Smooth muscle cell (in vitro differentiated cells): ENCODE results near the gene BTG2. TPM values are rescaled to one million over a fixed set of nuclear protein-coding genes. Genes with fewer than 3 reads are reported as not detected.

Source experiments
- DNase-seq: peaks from one replicate; lab custom pipeline; 2025; ENCODE audit not compliant: unreplicated experiment; lab: John Stamatoyannopoulos, UW
- H2AFZ ChIP-seq: fragments of 200-600 bp; sonication (generic); 2 replicates; pipeline ENCODE4 v1.6.0; 2016; ENCODE audit warnings: antibody characterized with exemption, low read depth, mild to moderate bottlenecking
- H3F3A ChIP-seq: fragments of 200-600 bp; sonication (generic); 2 replicates; pipeline ENCODE4 v1.6.0; 2017; ENCODE audit warnings: antibody characterized with exemption, low read depth
- H3K27ac ChIP-seq: fragments of 200-600 bp; sonication (generic); 2 replicates; pipeline ENCODE4 v1.5.1; 2016; ENCODE audit warnings: low read depth, mild to moderate bottlenecking
- H3K27me3 ChIP-seq: fragments of 200-600 bp; sonication (generic); 2 replicates; pipeline ENCODE4 v1.6.1; 2016; ENCODE audit warnings: low read depth, mild to moderate bottlenecking
- H3K36me3 ChIP-seq: fragments of 200-600 bp; sonication (generic); 2 replicates; pipeline ENCODE4 v1.5.1; 2016; ENCODE audit warnings: low read depth
- H3K4me1 ChIP-seq: fragments of 200-600 bp; sonication (generic); 2 replicates; pipeline ENCODE4 v1.5.1; 2016; ENCODE audit warnings: low read depth
- H3K4me2 ChIP-seq: fragments of 200-600 bp; sonication (generic); 2 replicates; pipeline ENCODE4 v1.6.0; 2016; ENCODE audit warnings: mild to moderate bottlenecking
- H3K4me3 ChIP-seq: fragments of 200-600 bp; sonication (generic); 2 replicates; pipeline ENCODE4 v1.5.1; 2016; ENCODE audit warnings: mild to moderate bottlenecking
- H3K79me2 ChIP-seq: fragments of 200-600 bp; sonication (generic); 2 replicates; pipeline ENCODE4 v1.6.0; 2016; ENCODE audit warnings: low read depth, mild to moderate bottlenecking
- H3K9ac ChIP-seq: fragments of 200-600 bp; sonication (generic); 2 replicates; pipeline ENCODE4 v1.6.0; 2016; ENCODE audit warnings: low read depth
- H3K9me3 ChIP-seq: fragments of 200-600 bp; sonication (generic); replicated peaks from 2 replicates; pipeline ENCODE4 v1.5.1; 2016; ENCODE audit warnings: low read depth
- H4K20me1 ChIP-seq: fragments of 200-600 bp; sonication (generic); 2 replicates; pipeline ENCODE4 v1.6.0; 2016; ENCODE audit warnings: low read depth
- CTCF ChIP-seq: fragments of 200-600 bp; sonication (generic); IDR thresholded peaks from 2 replicates; pipeline ENCODE4 v1.5.1; 2017; ENCODE audit warnings: borderline replicate concordance, mild to moderate bottlenecking, antibody characterized with exemption; ENCODE audit not compliant: insufficient read depth, poor library complexity, severe bottlenecking
- WGBS: methylation state at CpG from one replicate; pipeline ENCODE4 v1.1.7; 2016; ENCODE audit warnings: low lambda C conversion rate; 5-methylcytosine and 5-hydroxymethylcytosine counted together
- polyA plus RNA-seq: library from polyadenylated mRNA; unstranded; fragments of >200 nt; fragmentation: Nextera tagmentation; extraction: Ambion mirVana; gene quantifications from 2 replicates; pipeline ENCODE4 v1.2.1, GENCODE V29; 2016
- total RNA-seq: library from RNA; depleted of rRNA; stranded (reverse); fragments of >200 nt; gene quantifications from 2 replicates; pipeline ENCODE4 v1.2.3, GENCODE V29; 2014

BTG2 gene
- total and polyA plus RNA-seq, 2 experiments from 2014 or later, result 80.0 to 93.8 TPM

- Histone ChIP-seq H3K4me1 (peaks cover 39% of the 10 kb centered on the region), H3K36me3 (no peaks in the 10 kb centered on the region), H3K27ac (no peak overlapping the region), H3K79me2 (no peaks in the 10 kb centered on the region), H4K20me1 (no peaks in the 10 kb centered on the region), H3K4me3 (no peak overlapping the region), H3K4me2 (no peak overlapping the region), H3K27me3 (no peaks in the 10 kb centered on the region), H3K9me3 (no peaks in the 10 kb centered on the region), H3F3A (no peaks in the 10 kb centered on the region), H2AFZ (no peak overlapping the region), H3K9ac (no peak overlapping the region)
- no peak for TF ChIP-seq CTCF
- DNase-seq, result no peak
- 34% methylated on average over 6 of the region's 6 CpGs for WGBS
Measured at GRCh38 chr1:203320591-203321272, 15.4 kb downstream of the BTG2 start.

GRCh38 chr1:203321273-203322052, 16.1 kb downstream of the BTG2 start:
- no peaks in the 10 kb centered on the region for H3F3A ChIP-seq
- no peaks in the 10 kb centered on the region for H3K36me3 ChIP-seq
- H3K4me2 ChIP-seq, result no peak overlapping the region
- H3K27me3 ChIP-seq, result no peaks in the 10 kb centered on the region
- no peaks in the 10 kb centered on the region for H4K20me1 ChIP-seq
- WGBS, result 87% methylated on average over 6 of the region's 6 CpGs
- no peak for DNase-seq
- no peak overlapping the region for H2AFZ ChIP-seq
- H3K79me2 ChIP-seq, result no peaks in the 10 kb centered on the region
- no peak overlapping the region for H3K4me3 ChIP-seq
- no peak overlapping the region for H3K27ac ChIP-seq
- no peak overlapping the region for H3K9ac ChIP-seq
- H3K4me1 ChIP-seq, result peaks cover 46% of the 10 kb centered on the region
- H3K9me3 ChIP-seq, result no peaks in the 10 kb centered on the region
- no peak for TF ChIP-seq CTCF

GRCh38 chr1:203322500-203323179, 17.3 kb downstream of the BTG2 start:
- Histone ChIP-seq H3F3A (no peaks in the 10 kb centered on the region), H3K4me2 (no peak overlapping the region), H2AFZ (no peak overlapping the region), H4K20me1 (no peaks in the 10 kb centered on the region), H3K27ac (no peak overlapping the region), H3K4me1 (peaks cover 52% of the 10 kb centered on the region), H3K79me2 (no peaks in the 10 kb centered on the region), H3K9me3 (no peaks in the 10 kb centered on the region), H3K27me3 (no peaks in the 10 kb centered on the region), H3K4me3 (no peak overlapping the region), H3K9ac (no peak overlapping the region), H3K36me3 (no peaks in the 10 kb centered on the region)
- DNase-seq, result no peak
- no peak for TF ChIP-seq CTCF
